Heart right ventricle (tissue), 16 donors: ENCODE measurements around the gene NUP93. TPM values are rescaled to one million over a fixed set of nuclear protein-coding genes. Genes with fewer than 3 reads are reported as not detected.

ENCODE experiments used
- ATAC-seq, 8 donors: fragments of 200-7000 bp; cut with Tn5 transposase; one replicate each; pipeline ENCODE4 v1.9.1; 2020; ENCODE audit warnings: mild to moderate bottlenecking in 8 of 8, moderate library complexity in 8 of 8, moderate number of reproducible peaks in 1 of 8
- DNase-seq, 2 donors: peaks; one replicate each; pipeline ENCODE4 v3.0.0-alpha.2; 2020
- H3K27ac ChIP-seq, 10 donors: fragments of 200-600 bp; sonication (generic) in 2 of 10; one replicate each; pipeline versions ENCODE4 v1.5.0 to v1.8.0; 2020 to 2022; ENCODE audit warnings: mild to moderate bottlenecking in 3 of 10
- H3K27me3 ChIP-seq, 7 donors: fragments of 200-600 bp; one replicate each; pipeline ENCODE4 v1.8.0; 2021 to 2022; ENCODE audit warnings: mild to moderate bottlenecking in 2 of 7
- H3K36me3 ChIP-seq, 9 donors: fragments of 200-600 bp; sonication (generic) in 1 of 9; one replicate each; pipeline versions ENCODE4 v1.5.0 to v1.8.0; 2020 to 2022; ENCODE audit warnings: mild to moderate bottlenecking in 2 of 9
- H3K4me1 ChIP-seq, 9 donors: fragments of 200-600 bp; sonication (generic) in 1 of 9; one replicate each; pipeline versions ENCODE4 v1.5.0 to v1.8.0; 2020 to 2022; ENCODE audit warnings: mild to moderate bottlenecking in 4 of 9
- H3K4me3 ChIP-seq, 10 donors: fragments of 200-600 bp; sonication (generic) in 2 of 10; one replicate each; pipeline versions ENCODE4 v1.5.0 to v1.8.0; 2020 to 2022; ENCODE audit warnings: mild to moderate bottlenecking in 7 of 10, moderate library complexity in 2 of 10
- H3K9me3 ChIP-seq, 11 donors: fragments of 200-600 bp in 10 of 11; sonication (generic) in 2 of 11; one replicate each; pipeline versions ENCODE4 v1.5.0 to v1.8.0; 2013 to 2022; ENCODE audit warnings: mild to moderate bottlenecking in 2 of 11, control low read depth in 1 of 11, moderate library complexity in 1 of 11
- WGBS, 2 donors: extraction: QIAGEN DNeasy Blood & Tissue Kit; methylation state at CpG; one replicate each; pipeline ENCODE4 v1.1.7; 2013; ENCODE audit warnings: inconsistent platforms in 1 of 2; 5-methylcytosine and 5-hydroxymethylcytosine counted together
- intact Hi-C, 10 donors: fragments of 100-400 bp; cut with DNase I; formaldehyde crosslinking; loops; one replicate each; pipeline versions ENCODE4 v1.11.1 to v1.14.2; 2022
- microRNA-seq, 2 donors: library from miRNA; unstranded; fragments of <30 nt; microRNA quantifications; one replicate each; pipeline ENCODE4 v1.2.0, GENCODE V29; 2021
- polyA plus RNA-seq, 2 donors: library from polyadenylated mRNA; stranded (reverse); fragments of 200-250 nt; gene quantifications; one replicate each; pipeline ENCODE4 v1.2.3, GENCODE V29; 2013
- total RNA-seq, 10 donors: library from RNA; stranded (reverse); fragmentation: NEBNext Ultra II Directional in 3 of 10; extraction: Animal tissue kit (Norgen Biotek cat#: 25700) in 3 of 10; gene quantifications; one replicate each; pipeline versions ENCODE4 v1.2.1 to v1.2.4, GENCODE V29; 2021 to 2023
- TF ChIP-seq, protein P1 (sequence below), 9 donors: fragments of 200-600 bp; sonication (generic) in 2 of 9; IDR thresholded peaks; one replicate each; pipeline versions ENCODE4 v1.5.0 to v1.8.0; 2021 to 2022; ENCODE audit warnings: antibody characterized with exemption in 9 of 9, mild to moderate bottlenecking in 5 of 9, moderate library complexity in 1 of 9
- donor health status: Arrhythmogenic right ventricular cardiomyopathy.
- donor health status: ischemic (EF 13 %, LVEDD 7.1; RV severe dilation, severe dysfunction).
- donor health status: healthy with polysubstance abuse.
- donor health status: DM: no; HTN: yes; CAD: no.
- donor health status: DM: no; HTN: no; CAD: no.
- donor health status: ischemic (EF 25% LVEDD 6.9; RV normal size, moderate dysfunction).
- donor health status: ischemic (EF 25% LVEDD 5.7; RV mildly dilated, moderate dysfunction).
- donor health status: healthy.
- donor health status: DM: yes; HTN: yes; CAD: no.
- donor health status: Ischemic cardiomyopathy.
- donor health status: ischemic (EF 35%, LVEDD 5.7; RV mildly dilated, moderate dysfunction).
- donor health status: nonischemic (EF 11% LVEDD 7.7; RV severe dilation, severe dysfunction).
- donor health status: DM: yes; HTN: yes; CAD: no.
- donor health status: PGD.
- donor health status: ischemic (EF 29% LVEDD 5.4; RV normal size, mild dysfunction).
- donor health status: nonischemic (EF 23%, LVEDD 6.1; RV moderate dilation, normal function).

NUP93 gene
- total and polyA plus RNA-seq, 12 donors, result 25.4 to 34.8 (median 27.6) TPM

DNA sequence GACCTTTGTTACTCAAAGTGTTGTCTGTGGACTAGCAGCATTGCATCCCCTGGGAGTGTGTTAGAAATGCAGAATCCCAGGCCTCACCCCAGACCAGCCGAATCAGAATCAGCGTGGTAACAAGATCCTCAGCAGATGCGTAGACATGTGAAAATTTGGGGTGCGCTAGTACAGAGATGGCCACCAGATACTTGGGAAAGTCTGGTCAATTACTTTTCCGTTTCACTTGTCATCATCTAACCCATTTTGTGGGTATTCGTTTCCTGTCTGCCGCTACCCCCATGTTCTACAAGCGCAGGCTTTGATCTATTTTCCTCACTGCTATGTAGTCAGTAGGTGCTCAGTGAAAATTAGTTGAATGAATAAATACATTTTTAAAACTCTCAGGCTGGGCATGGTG is 168.9 kb downstream of the NUP93 start:
- H3K36me3 ChIP-seq, result no peaks in the 10 kb centered on the region
- H3K27ac ChIP-seq, result no peak overlapping the region
- 91 to 93% methylated on average over 8 of the region's 8 CpGs for WGBS, 2 donors
- TF ChIP-seq, protein P1, sequence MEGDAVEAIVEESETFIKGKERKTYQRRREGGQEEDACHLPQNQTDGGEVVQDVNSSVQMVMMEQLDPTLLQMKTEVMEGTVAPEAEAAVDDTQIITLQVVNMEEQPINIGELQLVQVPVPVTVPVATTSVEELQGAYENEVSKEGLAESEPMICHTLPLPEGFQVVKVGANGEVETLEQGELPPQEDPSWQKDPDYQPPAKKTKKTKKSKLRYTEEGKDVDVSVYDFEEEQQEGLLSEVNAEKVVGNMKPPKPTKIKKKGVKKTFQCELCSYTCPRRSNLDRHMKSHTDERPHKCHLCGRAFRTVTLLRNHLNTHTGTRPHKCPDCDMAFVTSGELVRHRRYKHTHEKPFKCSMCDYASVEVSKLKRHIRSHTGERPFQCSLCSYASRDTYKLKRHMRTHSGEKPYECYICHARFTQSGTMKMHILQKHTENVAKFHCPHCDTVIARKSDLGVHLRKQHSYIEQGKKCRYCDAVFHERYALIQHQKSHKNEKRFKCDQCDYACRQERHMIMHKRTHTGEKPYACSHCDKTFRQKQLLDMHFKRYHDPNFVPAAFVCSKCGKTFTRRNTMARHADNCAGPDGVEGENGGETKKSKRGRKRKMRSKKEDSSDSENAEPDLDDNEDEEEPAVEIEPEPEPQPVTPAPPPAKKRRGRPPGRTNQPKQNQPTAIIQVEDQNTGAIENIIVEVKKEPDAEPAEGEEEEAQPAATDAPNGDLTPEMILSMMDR (IDR thresholded peaks at IDR 0.05), result no peak
- no peaks in the 10 kb centered on the region for H3K4me1 ChIP-seq
- ATAC-seq, result no peak
- H3K9me3 ChIP-seq, result no peaks in the 10 kb centered on the region
- DNase-seq, result no peak
- no peaks in the 10 kb centered on the region for H3K27me3 ChIP-seq
- intact Hi-C loops, result no loop called here
- H3K4me3 ChIP-seq, result no peak overlapping the region

Small RNA genes within 50 kb of the gene (microRNA-seq; reads per million reads assigned to microRNA genes)
- 1.2 to 3.6 reads per million in 2 donors for gene MIR138-2

Other genes with a start within 250 kb of the NUP93 start
- gene BBS2, start 210.1 kb upstream of the NUP93 start, total RNA-seq, result 10 to 100 TPM; 37.7 to 75.9 (median 60.1) TPM
- gene BBS2, start 210.1 kb upstream of the NUP93 start, polyA plus RNA-seq, result 10 to 100 TPM; 11.7 to 33.0 TPM
- gene MT4, start 165.1 kb upstream of the NUP93 start, total RNA-seq, result not detected
- gene MT4, start 165.1 kb upstream of the NUP93 start, polyA plus RNA-seq, result not detected
- 10 to 100 TPM in 1 of 10 donors, 1 to 10 TPM in 9; 1.9 to 11.6 (median 4.1) TPM for gene MT3, start 140.6 kb upstream of the NUP93 start, total RNA-seq
- gene MT3, start 140.6 kb upstream of the NUP93 start, polyA plus RNA-seq, result 10 to 100 TPM in 1 of 2 donors, 1 to 10 TPM in 1; 4.4 to 29.8 TPM
- 100 to 1,000 TPM in 6 of 10 donors, 10 to 100 TPM in 4; 88.8 to 354 (median 109) TPM for gene MT2A, start 121.5 kb upstream of the NUP93 start, total RNA-seq
- gene MT2A, start 121.5 kb upstream of the NUP93 start, polyA plus RNA-seq, result 100 to 1,000 TPM; 195 to 231 TPM
- 100 to 1,000 TPM in 5 of 10 donors, 10 to 100 TPM in 5; 83.3 to 164 (median 97.0) TPM for gene MT1E, start 104.3 kb upstream of the NUP93 start, total RNA-seq
- gene MT1E, start 104.3 kb upstream of the NUP93 start, polyA plus RNA-seq, result 100 to 1,000 TPM in 1 of 2 donors, 10 to 100 TPM in 1; 31.9 to 268 TPM
- 10 to 100 TPM in 1 of 10 donors, 1 to 10 TPM in 5, under 1 TPM in 4; 0.75 to 24.3 (median 1.7) TPM for gene MT1M, start 97.5 kb upstream of the NUP93 start, total RNA-seq
- gene MT1M, start 97.5 kb upstream of the NUP93 start, polyA plus RNA-seq, result 10 to 100 TPM; 11.9 to 25.4 TPM
- 10 to 100 TPM in 1 of 10 donors, 1 to 10 TPM in 5, under 1 TPM in 2, not detected in 2; 0.71 to 67.7 (median 2.6) TPM for gene MT1A, start 91.5 kb upstream of the NUP93 start, total RNA-seq
- gene MT1A, start 91.5 kb upstream of the NUP93 start, polyA plus RNA-seq, result 100 to 1,000 TPM in 1 of 2 donors, 10 to 100 TPM in 1; 11.1 to 102 TPM
- not detected for gene MT1B, start 78.2 kb upstream of the NUP93 start, total RNA-seq
- gene MT1B, start 78.2 kb upstream of the NUP93 start, polyA plus RNA-seq, result not detected
- gene MT1F, start 72.2 kb upstream of the NUP93 start, total RNA-seq, result 1 to 10 TPM in 9 of 10 donors, under 1 TPM in 1; 0.98 to 7.7 (median 2.4) TPM
- 1 to 10 TPM; 2.0 to 2.4 TPM for gene MT1F, start 72.2 kb upstream of the NUP93 start, polyA plus RNA-seq
- gene MT1G, start 62.1 kb upstream of the NUP93 start, total RNA-seq, result 1 to 10 TPM in 3 of 10 donors, under 1 TPM in 1, not detected in 6; 0.95 to 9.0 (median 1.0) TPM
- 1 to 10 TPM; 3.6 to 3.7 TPM for gene MT1G, start 62.1 kb upstream of the NUP93 start, polyA plus RNA-seq
- gene MT1H, start 60.3 kb upstream of the NUP93 start, total RNA-seq, result 1 to 10 TPM in 1 of 10 donors, not detected in 9; 2.4 TPM
- not detected for gene MT1H, start 60.3 kb upstream of the NUP93 start, polyA plus RNA-seq
- 100 to 1,000 TPM in 4 of 10 donors, 10 to 100 TPM in 6; 15.8 to 616 (median 71.4) TPM for gene MT1X, start 47.7 kb upstream of the NUP93 start, total RNA-seq
- gene MT1X, start 47.7 kb upstream of the NUP93 start, polyA plus RNA-seq, result 100 to 1,000 TPM; 162 to 239 TPM
- gene SLC12A3, start 135.1 kb downstream of the NUP93 start, total RNA-seq, result not detected
- gene SLC12A3, start 135.1 kb downstream of the NUP93 start, polyA plus RNA-seq, result not detected
- 100 to 1,000 TPM; 107 to 175 (median 128) TPM for gene HERPUD1, start 202.0 kb downstream of the NUP93 start, total RNA-seq
- gene HERPUD1, start 202.0 kb downstream of the NUP93 start, polyA plus RNA-seq, result 100 to 1,000 TPM in 1 of 2 donors, 10 to 100 TPM in 1; 29.6 to 151 TPM
- 1 to 10 TPM in 1 of 10 donors, under 1 TPM in 6, not detected in 3; 0.17 to 2.1 (median 0.31) TPM for gene CETP, start 231.8 kb downstream of the NUP93 start, total RNA-seq
- gene CETP, start 231.8 kb downstream of the NUP93 start, polyA plus RNA-seq, result under 1 TPM; 0.15 to 0.32 TPM